GM03348 (cell line): ENCODE measurements around the gene HIP1.
A peak's percentile ranks its signal among the peaks of the same experiment; 100 is the strongest.
"Not testable (repeated sequence)": the region's sequence is repeated elsewhere in the genome, so short reads cannot be mapped to it uniquely, and the experiment has no call there.

Experiments used
- DNase-seq: peaks from one replicate; pipeline ENCODE4 v3.0.0; 2012; ENCODE audit warnings: low spot score

Gene HIP1

DNA sequence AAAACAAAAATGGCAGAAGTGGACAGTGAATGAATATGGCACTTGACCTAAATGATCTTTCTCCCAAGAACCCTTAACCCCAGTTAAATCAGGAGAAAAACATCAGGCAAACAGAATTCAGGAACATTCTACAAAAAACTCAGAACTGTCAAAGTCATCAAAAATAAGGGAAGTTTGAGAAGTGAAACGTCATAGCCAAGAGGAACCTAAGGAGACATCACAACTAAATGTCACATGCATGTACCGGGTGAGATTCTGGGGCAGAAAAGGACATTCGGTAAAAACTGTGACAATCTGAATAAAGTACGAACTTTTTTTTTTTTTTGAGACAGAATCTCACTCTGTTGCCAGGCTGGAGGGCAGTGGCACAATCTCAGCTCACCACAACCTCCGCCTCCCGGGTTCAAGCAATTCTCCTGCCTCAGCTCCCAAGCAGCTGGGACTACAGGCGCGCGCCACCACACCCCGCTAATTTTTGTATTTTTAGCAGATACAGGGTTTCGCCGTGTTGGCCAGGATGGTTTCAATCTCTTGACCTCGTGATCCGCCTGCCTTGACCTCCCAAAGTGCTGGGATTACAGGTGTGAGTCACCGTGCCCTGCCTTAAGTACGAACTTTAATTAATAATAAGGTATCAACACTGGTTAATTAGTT lies 169.0 kb downstream of the HIP1 start:
- not testable (repeated sequence) for DNase-seq

DNA sequence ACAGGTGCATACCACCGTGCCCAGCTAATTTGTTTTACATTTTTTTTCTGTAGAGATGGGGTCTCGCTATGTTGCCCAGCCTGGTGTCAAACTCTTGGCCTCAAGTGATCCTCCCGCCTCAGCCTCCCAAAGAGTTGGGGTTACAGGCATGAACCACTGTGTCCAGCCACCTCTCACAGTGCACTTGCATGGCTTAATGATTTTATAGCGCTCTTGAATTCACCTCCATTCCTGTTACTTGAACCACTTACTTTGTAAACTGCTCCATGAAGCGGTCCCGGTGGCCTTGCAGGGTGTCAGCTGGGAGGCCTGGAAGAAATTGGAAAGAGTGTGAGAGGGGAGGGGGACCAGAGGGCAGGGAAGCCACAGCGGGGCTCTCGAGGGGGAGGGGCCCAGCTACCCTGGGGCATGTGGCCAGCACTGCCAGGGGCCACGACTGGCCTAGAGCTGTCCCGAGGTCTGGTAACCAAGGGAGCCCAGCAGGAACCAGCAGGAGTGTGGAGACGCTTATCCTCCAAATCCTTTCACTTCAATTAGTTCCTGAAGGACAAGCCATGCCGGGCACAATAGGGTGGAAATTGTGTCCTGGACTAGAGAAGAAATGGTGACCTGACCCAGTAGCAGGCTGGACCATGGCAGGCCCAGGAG lies 170.7 kb downstream of the HIP1 start:
- no peak for DNase-seq

DNA sequence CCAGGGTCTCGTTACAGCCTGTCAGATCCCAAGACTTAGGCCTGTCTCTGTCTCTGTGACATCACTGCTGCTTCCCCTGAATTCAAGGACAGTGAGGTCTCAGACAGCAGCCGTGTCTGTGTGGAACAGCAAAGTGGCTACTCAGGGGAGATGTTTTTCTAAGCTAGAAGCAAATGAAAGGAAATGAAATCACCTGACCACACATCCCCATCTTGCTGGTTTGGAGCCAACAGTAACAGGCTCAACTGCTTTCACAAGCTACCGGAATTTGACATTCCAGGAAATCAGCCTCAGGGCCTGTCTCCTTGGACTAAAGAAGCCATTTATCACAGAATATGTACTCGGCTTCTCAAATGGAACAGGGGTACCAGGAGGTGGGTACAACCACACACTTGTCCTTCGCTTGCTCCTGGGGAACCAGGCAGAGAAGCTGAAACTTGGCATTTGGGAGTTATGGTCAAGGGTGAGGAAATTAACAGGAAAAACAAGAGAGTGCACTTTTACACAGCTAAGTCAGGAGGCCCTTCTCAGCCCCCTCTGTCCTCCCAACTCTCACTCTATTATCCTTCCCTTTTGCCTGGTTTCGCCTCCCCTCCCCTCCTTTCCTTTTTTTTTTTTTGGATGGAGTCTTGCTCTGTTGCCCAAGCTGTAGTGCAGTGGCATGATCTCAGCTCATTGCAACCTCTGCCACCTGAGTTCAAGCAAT lies 173.5 kb downstream of the HIP1 start:
- peak; percentile 85 for DNase-seq

DNA sequence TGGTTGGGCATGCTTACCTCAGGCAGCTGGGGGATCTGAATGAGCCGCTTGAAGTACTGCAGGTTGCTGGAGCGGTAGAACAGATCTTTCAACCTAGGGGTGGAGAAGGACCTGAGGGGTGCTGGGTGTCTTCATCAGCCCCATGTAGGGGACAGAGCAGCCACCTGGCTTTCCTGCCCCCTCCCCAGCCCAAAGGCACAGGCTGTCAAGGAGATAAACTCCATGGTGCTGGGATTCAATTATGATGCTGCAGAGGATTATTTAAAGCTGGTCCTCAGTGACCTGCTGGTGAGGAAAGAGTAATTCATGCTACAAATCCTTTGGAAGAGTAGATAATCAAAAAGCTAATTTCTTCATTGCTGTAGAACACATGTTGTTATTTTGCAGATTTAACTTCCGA lies 175.6 kb downstream of the HIP1 start:
- no peak for DNase-seq

DNA sequence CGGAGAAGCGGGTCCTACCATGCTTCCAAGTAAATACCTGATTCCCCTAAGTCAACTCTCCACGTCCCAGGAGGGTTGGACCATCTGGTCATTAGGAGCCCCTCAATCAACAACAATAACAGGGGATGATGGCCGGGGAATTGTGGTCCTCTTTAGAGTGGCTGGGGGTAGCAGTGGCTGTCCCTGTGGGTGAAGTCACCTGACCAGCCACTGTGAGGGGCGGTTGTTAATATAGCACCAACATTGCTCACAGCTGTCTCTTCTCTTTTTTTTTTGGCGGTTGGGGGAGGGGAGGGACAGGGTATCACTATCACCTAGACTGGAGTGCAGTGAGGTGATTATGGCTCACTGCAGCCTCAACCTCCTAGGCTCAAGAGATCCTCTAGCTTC lies 178.8 kb downstream of the HIP1 start:
- DNase-seq = no peak

DNA sequence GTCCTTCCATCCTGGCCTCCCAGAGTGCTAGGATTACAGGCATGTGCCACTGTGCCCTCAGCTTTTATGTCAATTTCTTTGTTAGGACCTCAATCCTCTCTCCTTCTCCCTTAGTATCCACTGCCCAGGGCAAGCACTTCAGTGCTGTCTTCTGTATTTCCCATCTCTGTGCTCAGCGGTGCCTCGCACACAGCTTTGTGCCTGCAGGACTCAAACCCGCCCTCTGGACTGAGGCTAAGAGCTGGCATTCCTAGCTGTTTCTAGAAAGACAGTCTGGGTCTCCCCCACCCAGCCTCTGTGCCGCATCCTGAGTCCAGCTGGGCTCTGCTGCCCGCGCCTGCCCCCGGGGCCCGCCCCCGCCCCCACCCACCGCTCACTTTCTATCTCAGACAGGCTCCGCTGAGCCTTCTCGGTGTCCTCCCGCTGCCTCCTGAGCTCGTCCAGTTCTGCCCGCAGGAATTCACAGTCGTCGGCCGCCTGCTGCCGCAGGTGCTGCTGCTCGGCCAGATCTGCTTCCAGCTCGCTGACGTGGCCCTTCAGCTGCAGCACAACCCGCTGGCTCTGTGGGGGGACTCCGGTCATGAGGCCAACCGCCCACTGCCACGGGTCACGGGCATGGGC lies 179.3 kb downstream of the HIP1 start:
- DNase-seq = no peak

DNA sequence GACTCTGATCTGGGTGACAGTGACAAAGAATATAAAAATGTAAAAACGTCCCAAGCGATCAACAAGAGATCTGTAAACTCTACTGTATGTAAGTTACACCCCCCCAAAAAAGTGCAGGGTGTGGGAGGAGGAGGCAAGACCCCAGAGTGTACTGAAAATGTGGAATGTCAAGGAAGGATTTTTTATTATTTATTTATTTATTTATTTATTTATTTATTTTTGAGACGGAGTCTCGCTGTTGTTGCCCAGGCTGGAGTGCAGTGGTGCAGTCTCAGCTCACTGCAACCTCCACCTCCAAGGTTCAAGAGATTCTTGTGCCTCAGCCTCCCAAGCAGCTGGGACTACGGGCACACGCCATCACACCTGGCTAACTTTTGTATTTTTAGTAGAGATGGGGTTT lies 181.9 kb downstream of the HIP1 start:
- DNase-seq = not testable (repeated sequence)

DNA sequence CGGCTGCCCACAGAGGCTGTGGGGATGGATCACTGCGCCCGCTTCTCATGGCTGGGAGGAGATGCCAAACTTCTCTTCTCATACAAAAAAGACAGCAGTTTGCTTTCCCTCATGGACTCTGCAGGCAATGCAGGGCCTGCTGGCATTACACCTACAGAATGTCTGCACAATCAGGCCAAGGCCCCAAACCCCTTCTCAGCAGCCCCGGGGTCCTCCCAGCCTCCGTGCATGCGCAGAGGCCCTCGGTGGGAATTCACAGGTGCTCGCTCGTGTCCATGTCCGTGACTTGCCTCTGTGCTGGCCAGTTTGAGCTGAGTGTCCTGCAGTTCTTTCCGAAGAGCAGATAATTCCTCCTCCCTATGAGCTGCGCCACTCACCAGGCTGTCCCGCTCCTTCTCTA lies 183.0 kb downstream of the HIP1 start:
- no peak for DNase-seq

DNA sequence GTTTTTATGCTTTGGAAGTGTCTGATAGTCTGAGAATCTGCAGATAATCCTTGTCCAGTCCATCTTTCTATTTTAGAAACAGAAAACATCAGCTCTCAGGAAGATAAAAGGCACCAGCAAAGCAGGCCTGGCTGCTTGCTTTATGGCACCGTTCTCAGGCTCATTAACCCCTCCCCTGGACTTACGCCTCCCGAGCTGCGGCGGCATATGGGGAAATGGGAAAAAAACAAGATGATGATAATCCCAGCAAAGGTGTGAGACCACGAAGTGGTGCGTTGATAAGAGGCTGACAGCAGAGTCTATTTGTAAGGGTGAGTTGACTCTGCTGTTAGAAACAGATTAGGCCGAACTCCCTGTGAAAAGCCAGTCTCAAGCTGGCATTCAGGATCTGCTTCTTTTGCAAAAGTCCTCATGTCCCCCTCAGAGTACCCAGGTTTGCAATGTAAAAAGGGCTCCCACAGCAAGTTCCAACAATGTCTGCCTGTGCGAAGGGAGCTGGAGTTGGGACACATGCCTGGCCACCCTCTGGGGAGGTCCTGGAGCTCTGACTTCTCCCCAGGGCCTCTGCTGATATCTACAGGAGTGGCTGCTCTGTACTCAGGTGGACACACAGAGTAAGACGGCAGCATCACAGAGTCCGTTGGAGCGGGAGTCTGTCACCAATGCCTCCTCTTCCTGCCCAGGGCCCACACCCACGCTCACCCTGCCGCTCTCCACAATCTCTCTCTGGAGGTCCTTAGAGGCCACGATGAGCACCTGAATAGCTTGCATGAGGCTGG lies 192.3 kb downstream of the HIP1 start:
- no peak for DNase-seq

DNA sequence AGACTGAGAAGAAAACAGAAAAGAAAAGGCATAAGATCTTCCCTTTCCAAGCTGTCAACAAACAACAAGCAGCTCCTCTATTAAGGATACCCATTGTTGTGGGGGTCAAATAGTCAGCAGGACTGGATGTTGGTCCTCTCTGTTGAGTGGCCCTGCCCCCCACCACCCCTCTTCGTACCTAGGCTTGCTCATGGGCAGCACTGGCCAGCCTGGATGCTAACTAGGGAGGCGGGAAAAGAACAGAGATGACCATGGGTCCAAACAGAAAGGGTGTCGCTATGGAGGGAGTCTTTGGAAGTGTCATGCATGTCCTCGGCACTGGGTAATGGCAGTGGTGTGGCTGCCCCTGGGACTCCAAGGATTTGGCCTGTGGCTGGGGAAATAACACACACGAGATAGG lies 201.0 kb downstream of the HIP1 start:
- DNase-seq = no peak

DNA sequence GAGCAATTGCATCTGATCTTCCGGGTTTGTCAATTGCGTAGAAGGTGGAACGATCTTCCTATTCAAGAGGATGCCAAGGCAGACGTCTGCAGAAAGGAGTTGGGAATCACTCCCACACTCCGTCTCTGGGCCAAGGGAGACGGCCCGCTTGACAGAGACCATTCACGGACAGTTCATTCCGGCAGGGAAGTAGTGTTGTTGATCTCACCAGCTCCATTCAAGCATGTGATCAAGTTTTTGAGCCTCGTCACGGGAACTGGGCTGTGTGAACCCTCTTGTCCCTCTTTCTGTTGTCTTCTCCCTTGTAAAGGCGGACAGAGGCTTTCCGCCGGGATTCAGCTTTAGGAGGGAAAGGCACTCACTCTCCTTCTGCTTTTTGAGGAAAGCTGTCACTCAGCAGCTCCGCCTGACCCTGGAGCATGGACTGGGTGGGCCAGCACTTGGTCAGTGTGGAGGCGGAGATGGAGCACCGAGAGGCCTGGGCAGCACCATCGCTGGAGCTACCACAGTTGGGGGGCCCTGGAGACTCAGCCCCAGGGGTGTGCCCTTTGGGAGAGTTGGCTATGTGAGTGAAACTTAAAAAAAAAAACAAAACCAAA lies 201.7 kb downstream of the HIP1 start:
- no peak for DNase-seq

DNA sequence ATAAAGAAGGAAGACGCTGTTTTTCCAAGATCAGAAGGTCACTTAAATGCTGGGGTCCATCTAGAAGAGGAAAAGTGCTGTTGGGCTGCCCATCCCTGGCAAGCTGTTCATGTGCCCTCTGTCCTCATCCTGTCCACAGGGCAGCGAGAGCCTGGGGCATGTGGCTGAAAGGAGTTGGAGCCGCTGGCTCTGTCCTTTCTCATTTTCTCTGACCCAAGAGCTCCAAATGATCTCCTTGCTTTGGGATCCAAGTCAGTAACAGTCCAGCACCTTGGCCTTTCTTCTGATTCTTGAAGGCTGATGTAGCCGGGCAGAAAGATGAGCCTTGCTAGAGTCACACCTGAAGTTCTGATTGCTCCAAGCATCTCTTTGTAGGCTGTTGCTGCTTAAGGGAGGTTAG lies 202.2 kb downstream of the HIP1 start:
- DNase-seq = no peak

DNA sequence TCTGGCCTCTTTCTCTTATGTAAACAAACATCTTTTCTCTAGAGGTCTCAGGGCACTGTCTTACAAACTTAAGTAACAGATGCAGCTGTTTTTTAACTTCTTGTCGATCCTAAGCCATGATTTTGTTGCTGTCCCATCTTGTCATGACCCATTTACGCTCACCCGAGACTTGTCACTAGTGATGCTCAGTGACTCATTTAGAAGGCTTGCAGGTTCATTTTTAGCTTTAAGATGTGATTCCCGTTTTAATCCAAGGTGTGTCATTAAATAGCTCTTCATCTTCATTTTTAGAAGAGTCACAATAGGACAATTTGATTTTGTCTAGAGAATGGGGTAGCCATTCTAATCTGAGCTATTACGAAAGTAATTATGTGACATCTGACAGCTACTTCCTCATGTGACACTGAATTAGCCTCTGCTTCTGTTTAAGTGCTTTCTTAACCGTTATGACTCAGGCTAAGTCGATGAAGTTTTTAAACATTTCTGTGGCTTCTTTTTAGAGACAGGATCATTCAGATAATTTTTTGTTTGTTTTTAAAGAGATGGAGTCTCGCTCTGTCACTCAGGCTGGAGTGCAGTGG lies 203.9 kb downstream of the HIP1 start:
- peak; percentile 62 for DNase-seq

DNA sequence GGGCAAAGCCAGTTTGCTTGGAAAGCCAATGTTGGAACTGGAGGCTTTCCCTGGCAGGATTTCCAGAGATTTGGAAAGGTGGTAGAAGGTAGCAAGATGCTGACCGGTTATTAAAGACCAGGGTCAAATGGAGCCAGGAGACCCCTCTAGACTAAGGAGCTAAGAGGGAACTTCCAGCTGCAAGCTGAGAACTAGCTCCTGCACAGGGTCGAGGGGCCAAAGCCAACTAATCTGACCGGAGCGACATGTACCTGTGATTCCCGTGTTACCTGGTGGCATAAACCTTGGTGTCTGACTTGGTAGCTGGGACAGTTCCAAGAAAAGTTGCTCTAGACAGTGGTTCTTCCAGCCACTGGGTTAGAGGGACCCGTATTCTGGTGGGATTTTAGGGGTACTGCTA lies 204.8 kb downstream of the HIP1 start:
- DNase-seq = no peak

DNA sequence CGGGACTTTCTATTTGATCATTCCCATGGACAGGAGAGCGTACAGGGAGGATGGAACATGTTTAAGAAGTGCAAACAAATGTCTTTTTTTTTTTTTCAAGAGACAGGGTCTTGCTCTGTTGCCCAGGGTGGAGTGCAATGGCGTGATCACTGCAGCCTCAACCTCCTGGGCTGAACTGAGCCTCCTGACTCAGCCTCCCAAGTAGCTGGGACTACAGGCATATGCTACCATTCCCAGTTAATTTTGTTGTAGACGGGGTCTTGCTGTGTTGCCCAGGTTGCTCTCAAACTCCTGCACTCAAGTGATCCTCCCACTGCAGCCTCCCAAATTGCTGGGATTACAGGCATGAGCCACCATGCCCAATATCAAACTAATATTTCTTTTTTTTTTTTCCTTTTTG lies 206.1 kb downstream of the HIP1 start:
- no peak for DNase-seq

DNA sequence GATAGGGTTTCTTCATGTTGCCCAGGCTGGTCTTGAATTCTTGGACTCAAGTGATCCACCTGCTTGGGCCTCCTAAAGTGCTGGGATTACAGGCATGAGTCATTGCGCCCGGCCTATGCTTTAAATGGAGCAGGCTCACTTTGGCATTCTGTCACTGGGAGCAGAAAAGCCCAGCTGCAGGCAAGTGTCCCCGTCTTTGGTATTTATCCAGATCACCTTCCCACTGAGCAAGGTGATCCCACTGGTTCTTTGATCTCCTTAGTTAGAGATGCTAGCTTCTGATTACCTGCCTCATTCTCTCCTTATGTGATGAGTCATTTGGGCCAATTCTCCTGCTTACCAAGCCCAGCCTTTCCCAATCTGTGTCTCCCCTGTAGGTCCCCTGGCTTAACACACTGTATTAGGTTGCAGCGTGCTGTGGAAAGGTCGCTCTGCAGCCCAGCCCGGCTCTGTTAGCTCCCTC lies 207.4 kb downstream of the HIP1 start:
- no peak for DNase-seq

DNA sequence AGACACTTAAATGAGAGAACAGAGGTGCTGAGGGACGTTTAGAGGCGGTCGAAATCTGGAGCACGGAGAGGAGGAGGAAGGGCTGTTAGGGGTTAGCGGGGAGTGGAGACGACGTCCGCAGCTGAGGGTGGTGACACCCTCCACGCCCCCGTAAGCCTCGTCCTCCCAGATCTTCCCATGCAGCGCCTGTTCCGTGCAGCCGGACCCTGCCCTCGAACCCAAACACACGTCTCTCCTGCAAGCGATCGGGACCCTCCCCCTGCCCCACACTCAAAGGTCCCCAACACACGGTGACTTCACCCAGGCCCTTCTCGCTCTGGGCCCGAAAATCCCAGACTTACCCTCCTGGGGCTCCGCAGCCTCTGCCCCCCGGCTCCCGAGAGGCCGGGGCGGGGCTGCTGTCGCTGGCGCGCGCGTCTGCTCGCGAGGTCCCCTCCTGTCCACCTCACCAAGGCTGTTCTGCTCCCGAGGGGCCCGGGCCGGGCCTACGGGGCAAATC lies 211.5 kb downstream of the HIP1 start:
- DNase-seq = not testable (repeated sequence)

DNA sequence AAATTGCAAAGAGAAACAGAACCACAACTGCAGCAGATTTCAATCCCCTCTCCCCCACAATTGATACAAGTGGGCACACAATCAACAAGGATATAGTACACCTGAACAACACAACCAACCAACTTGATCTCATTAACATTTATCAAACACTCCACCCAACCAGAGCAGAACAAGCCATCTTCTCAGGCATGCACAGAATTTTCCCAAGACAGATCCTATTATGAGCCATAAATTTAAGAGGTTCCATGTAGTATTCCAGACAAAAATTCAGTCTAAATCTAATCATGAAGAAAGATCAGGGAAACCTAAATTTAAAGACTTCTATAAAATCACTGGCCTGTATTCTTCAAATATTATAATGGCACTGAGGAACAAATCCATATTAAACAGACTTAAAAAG lies 217.0 kb downstream of the HIP1 start:
- DNase-seq = not testable (repeated sequence)

DNA sequence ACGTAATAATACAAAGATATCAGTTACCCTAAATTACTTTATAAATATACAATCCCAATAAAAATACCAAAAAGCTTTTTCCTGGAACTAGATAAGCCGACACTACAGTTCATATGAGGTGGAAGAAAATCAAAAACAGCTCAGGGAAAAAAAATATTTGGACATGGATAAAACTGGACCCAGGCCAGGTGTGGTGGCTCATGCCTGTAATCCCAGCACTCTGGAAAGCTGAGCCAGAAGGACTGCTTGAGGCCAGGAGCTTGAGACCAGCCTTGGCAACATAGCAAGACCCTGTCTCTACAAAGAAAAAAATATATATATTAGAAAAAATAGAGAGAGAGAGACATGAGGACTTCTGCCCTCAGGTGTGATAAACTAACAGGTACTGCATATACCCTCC lies 219.9 kb downstream of the HIP1 start:
- DNase-seq = not testable (repeated sequence)

DNA sequence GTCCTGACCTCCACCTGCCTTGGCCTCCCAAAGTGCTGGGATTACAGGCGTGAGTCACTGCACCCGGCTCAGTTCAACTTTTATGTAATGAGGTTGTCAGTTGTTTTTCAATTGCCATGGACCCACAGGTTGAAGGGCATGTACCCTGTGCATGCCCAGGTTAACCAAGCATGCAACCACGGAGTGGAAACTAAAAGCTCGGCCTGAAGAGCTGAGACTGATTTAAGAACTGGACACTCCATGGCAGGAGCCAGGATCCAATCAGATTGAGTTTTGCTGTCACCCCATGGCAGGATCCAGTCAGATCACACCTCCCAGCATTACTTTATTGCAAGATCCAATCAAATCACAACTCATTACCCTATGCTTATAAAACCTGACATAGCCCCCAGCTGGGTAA lies 229.7 kb downstream of the HIP1 start:
- not testable (repeated sequence) for DNase-seq

DNA sequence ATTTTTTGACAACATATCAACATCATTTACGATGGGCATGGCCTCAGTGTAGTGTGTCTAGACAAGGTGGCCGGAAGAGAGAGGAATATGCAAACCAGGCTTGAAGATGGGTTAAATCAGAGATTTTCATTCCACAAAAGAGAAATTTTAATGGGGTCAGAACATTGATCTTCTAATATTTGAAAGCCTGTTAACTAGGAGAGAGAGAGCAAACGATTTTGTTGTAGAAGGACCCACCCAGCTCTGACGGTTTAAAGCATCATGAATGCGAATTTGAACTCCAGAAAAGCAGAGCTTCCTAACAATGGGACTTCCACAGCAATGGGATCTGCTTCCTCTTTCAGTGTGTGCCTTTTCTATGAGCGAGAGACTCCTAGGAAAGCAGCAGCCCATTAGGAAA lies 246.7 kb downstream of the HIP1 start, which contains the start of gene SPDYE5:
Gene SPDYE5, plus strand, starts transcription at position 301 of the 400 bp plus-strand sequence. CDS start 1,728 bp downstream, outside the sequence.
- not testable (repeated sequence) for DNase-seq
